ENCODE data around the gene CLTRN. TPM values are rescaled to one million over a fixed set of nuclear protein-coding genes. Genes with fewer than 3 reads are reported as not detected.

The CLTRN gene, protein sequence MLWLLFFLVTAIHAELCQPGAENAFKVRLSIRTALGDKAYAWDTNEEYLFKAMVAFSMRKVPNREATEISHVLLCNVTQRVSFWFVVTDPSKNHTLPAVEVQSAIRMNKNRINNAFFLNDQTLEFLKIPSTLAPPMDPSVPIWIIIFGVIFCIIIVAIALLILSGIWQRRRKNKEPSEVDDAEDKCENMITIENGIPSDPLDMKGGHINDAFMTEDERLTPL
- total RNA-seq: 0.48 and 0.85 TPM in 2 replicates

GRCh38 chrX:15664487-15665444, at the start of gene CLTRN:
TSS of gene CLTRN (minus strand) at chrX:15664805. CDS start at chrX:15664775, 30 bp downstream.

DNA sequence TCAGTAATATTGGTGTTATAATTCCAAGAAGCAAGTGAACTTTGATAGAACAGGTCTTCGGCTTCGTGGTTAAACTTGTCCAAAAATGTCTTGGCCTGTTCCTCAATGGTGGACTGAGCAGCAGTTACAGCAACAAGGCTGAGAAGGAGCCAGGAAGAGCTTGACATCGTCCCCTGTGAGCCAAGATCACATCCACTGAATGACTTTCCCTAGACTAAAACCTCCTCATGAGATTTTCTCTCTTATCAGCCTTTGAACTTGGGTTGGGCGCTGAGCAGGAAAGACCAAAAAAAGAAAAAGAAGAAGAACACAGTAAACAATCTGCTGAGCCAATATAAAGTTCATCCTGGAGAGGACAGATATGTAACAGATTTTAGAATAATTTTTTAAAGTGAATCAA, 63.9 kb downstream of the CLTRN start, which contains the start of gene ACE2:
ACE2 (minus strand) TSS at position 216 of the 400 bp plus-strand sequence; CDS start at position 167, 49 bp downstream.

Other genes with a start within 250 kb of the CLTRN start
- gene PIR, start 171.5 kb downstream of the CLTRN start, total RNA-seq: 28.2 and 61.8 TPM in 2 replicates
- under 0.01 and 0.64 TPM in 2 replicates for gene BMX, start 164.0 kb downstream of the CLTRN start, total RNA-seq
- under 0.01 and 0.24 TPM in 2 replicates for gene ACE2, start 63.8 kb downstream of the CLTRN start, total RNA-seq
- gene CA5B, start 73.5 kb upstream of the CLTRN start, total RNA-seq: 1.4 and 4.3 TPM in 2 replicates
- gene ZRSR2, start 125.7 kb upstream of the CLTRN start, total RNA-seq: 0.64 and 0.72 TPM in 2 replicates
- 5.5 and 20.7 TPM in 2 replicates for gene AP1S2, start 190.0 kb upstream of the CLTRN start, total RNA-seq

Measured in tracheal epithelial cell (primary cell).